Vagina (tissue), 2 donors: ENCODE results near the gene PRG3. TPM values are rescaled to one million over a fixed set of nuclear protein-coding genes. Genes with fewer than 3 reads are reported as not detected.

ENCODE experiments used
- DNase-seq, 2 donors: peaks; one replicate each; pipeline ENCODE4 v3.0.0-alpha.2; 2017; ENCODE audit errors: extremely low spot score in 2 of 2
- H3K27ac ChIP-seq: fragments of 200-600 bp; sonication (generic); one replicate; pipeline ENCODE4 v1.5.1; 2019
- H3K27me3 ChIP-seq: fragments of 200-600 bp; sonication (generic); one replicate; pipeline ENCODE4 v1.5.1; 2019
- H3K36me3 ChIP-seq, 2 donors: fragments of 200-600 bp; sonication (generic); one replicate each; pipeline ENCODE4 v1.5.1; 2017 to 2019
- H3K4me1 ChIP-seq: fragments of 200-600 bp; sonication (generic); one replicate; pipeline ENCODE4 v1.5.1; 2019
- H3K4me3 ChIP-seq, 2 donors: fragments of 200-600 bp; sonication (generic); 1 replicate in 1 of 2; 2 replicates in 1 of 2; pipeline ENCODE4 v1.5.1; 2016 to 2019
- H3K9me3 ChIP-seq: fragments of 200-600 bp; sonication (generic); one replicate; pipeline ENCODE4 v1.5.1; 2019
- CTCF ChIP-seq, 3 experiments: fragments of 450-650 bp in 2 of 3; fragments of 200-600 bp in 1 of 3; sonication (generic) in 1 of 3; IDR thresholded peaks; one replicate each; pipeline ENCODE4 v1.5.1; 2017 to 2019; ENCODE audit warnings: antibody characterized with exemption in 3 of 3, mild to moderate bottlenecking in 2 of 3, moderate library complexity in 2 of 3
- POLR2A ChIP-seq, 2 donors: fragments of 450-650 bp; IDR thresholded peaks; one replicate each; pipeline ENCODE4 v1.6.1; 2017; ENCODE audit warnings: antibody characterized with exemption in 2 of 2, mild to moderate bottlenecking in 2 of 2, moderate library complexity in 2 of 2
- POLR2AphosphoS5 ChIP-seq, 2 donors: sonication (generic); formaldehyde crosslinking; IDR thresholded peaks; one replicate each; pipeline ENCODE4 v1.9.0; 2017; ENCODE audit warnings: antibody characterized with exemption in 2 of 2, mild to moderate bottlenecking in 2 of 2, low read depth in 1 of 2; ENCODE audit not compliant: insufficient read depth in 1 of 2
- intact Hi-C: fragments of 100-400 bp; cut with DNase I; formaldehyde crosslinking; loops from one replicate; pipeline ENCODE4 v1.15.1; 2023
- total RNA-seq: library from RNA; depleted of rRNA; stranded (reverse); fragments of >200 nt; gene quantifications from one replicate; pipeline ENCODE4 v1.2.3, GENCODE V29; 2016

Gene PRG3
- total RNA-seq, 1 donor from 2014 or later = not detected

- no peak for DNase-seq
- Histone ChIP-seq H3K4me3 (peak within 1 kb of the TSS; percentile 74 to 87), H3K27me3 (no peaks in the 10 kb centered on the region), H3K27ac (peak within 1 kb of the TSS; percentile 86), H3K4me1 (peaks cover 28% of the 10 kb centered on the region), H3K36me3 (peaks cover 0 to 31% of the 10 kb centered on the region in 2 donors), H3K9me3 (no peaks in the 10 kb centered on the region)
- TF ChIP-seq POLR2AphosphoS5 (IDR thresholded peaks at IDR 0.05; ENCODE audit: insufficient read depth in 1 of 2, low read depth in 1 of 2) (peak; percentile 72 to 73), CTCF (IDR thresholded peaks at IDR 0.05) (no peak), POLR2A (IDR thresholded peaks at IDR 0.05) (peak in 1 of 2 donors; percentile 11)
- intact Hi-C loops = no loop called here
Measured at GRCh38 chr11:57335343-57336110, 45.4 kb downstream of the PRG3 start, which contains the start of gene SSRP1. Gene SSRP1, minus strand, starts transcription at chr11:57335892. Its CDS starts 771 bp downstream, at chr11:57335121.

GRCh38 chr11:57335023-57335342, 46.0 kb downstream of the PRG3 start:
- no peaks in the 10 kb centered on the region for H3K9me3 ChIP-seq
- peaks cover 28% of the 10 kb centered on the region for H3K4me1 ChIP-seq
- H3K27me3 ChIP-seq = no peaks in the 10 kb centered on the region
- no peak for TF ChIP-seq POLR2A (IDR thresholded peaks at IDR 0.05)
- no peak for TF ChIP-seq POLR2AphosphoS5 (IDR thresholded peaks at IDR 0.05; ENCODE audit: insufficient read depth in 1 of 2, low read depth in 1 of 2)
- TF ChIP-seq CTCF (IDR thresholded peaks at IDR 0.05) = no peak
- intact Hi-C loops = no loop called here
- no peak for DNase-seq
- H3K27ac ChIP-seq = peak overlapping the region; percentile 86
- H3K4me3 ChIP-seq = peak overlapping the region; percentile 74 to 87
- H3K36me3 ChIP-seq = peaks cover 0 to 36% of the 10 kb centered on the region in 2 donors

- Histone ChIP-seq H3K4me3 (no peak overlapping the region), H3K36me3 (peaks cover 0 to 55% of the 10 kb centered on the region in 2 donors), H3K27me3 (no peaks in the 10 kb centered on the region), H3K27ac (no peak overlapping the region), H3K9me3 (no peaks in the 10 kb centered on the region), H3K4me1 (peaks cover 28% of the 10 kb centered on the region)
- intact Hi-C loops = no loop called here
- DNase-seq = no peak
- TF ChIP-seq POLR2A (IDR thresholded peaks at IDR 0.05) (no peak), POLR2AphosphoS5 (IDR thresholded peaks at IDR 0.05; ENCODE audit: insufficient read depth in 1 of 2, low read depth in 1 of 2) (no peak), CTCF (IDR thresholded peaks at IDR 0.05) (no peak)
Measured at GRCh38 chr11:57332694-57333440, 48.1 kb downstream of the PRG3 start.

- TF ChIP-seq POLR2AphosphoS5 (IDR thresholded peaks at IDR 0.05; ENCODE audit: insufficient read depth in 1 of 2, low read depth in 1 of 2) = no peak
- no peak for TF ChIP-seq CTCF (IDR thresholded peaks at IDR 0.05)
- TF ChIP-seq POLR2A (IDR thresholded peaks at IDR 0.05) = no peak
- no peak overlapping the region for H3K4me3 ChIP-seq
- peaks cover 29% of the 10 kb centered on the region for H3K4me1 ChIP-seq
- H3K36me3 ChIP-seq = peaks cover 0 to 67% of the 10 kb centered on the region in 2 donors
- H3K27me3 ChIP-seq = no peaks in the 10 kb centered on the region
- no peaks in the 10 kb centered on the region for H3K9me3 ChIP-seq
- H3K27ac ChIP-seq = no peak overlapping the region
- DNase-seq = no peak
- intact Hi-C loops = no loop called here
Measured at GRCh38 chr11:57331720-57332119, 49.2 kb downstream of the PRG3 start.
